Measurements from ENCODE around the gene P4HA1. TPM values are rescaled to one million over a fixed set of nuclear protein-coding genes. Genes with fewer than 3 reads are reported as not detected.
"Not testable (repeated sequence)": the region's sequence is repeated elsewhere in the genome, so short reads cannot be mapped to it uniquely, and the experiment has no call there.

The P4HA1 gene
- total RNA-seq, 2 experiments from 2014 or later = 15.3 to 15.9 TPM

DNA sequence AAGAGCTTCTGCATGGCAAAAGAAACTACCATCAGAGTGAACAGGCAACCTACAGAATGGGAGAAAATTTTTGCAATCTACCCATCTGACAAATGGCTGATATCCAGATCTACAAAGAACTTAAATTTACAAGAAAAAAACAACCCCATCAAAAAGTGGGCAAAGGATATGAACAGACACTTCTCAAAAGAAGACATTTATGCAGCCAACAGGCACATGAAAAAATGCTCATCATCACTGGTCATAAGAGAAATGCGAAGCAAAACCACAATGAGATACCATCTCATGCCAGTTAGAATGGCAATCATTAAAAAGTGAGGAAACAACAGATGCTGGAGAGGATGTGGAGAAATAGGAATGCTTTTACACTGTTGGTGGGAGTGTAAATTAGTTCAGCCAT lies 70.0 kb downstream of the P4HA1 start:
- H3K27ac Mint-ChIP-seq; CTCF ChIA-PET; DNase-seq; H3K4me1 Mint-ChIP-seq (ENCODE audit: low read depth); H3K9me3 Mint-ChIP-seq; intact Hi-C loops (cut with micrococcal nuclease); H3K27me3 Mint-ChIP-seq (ENCODE audit: low read depth); H3K4me3 Mint-ChIP-seq: not testable (repeated sequence)
- peaks cover 43% of the 10 kb centered on the region for H3K36me3 Mint-ChIP-seq (ENCODE audit: low read depth)

DNA sequence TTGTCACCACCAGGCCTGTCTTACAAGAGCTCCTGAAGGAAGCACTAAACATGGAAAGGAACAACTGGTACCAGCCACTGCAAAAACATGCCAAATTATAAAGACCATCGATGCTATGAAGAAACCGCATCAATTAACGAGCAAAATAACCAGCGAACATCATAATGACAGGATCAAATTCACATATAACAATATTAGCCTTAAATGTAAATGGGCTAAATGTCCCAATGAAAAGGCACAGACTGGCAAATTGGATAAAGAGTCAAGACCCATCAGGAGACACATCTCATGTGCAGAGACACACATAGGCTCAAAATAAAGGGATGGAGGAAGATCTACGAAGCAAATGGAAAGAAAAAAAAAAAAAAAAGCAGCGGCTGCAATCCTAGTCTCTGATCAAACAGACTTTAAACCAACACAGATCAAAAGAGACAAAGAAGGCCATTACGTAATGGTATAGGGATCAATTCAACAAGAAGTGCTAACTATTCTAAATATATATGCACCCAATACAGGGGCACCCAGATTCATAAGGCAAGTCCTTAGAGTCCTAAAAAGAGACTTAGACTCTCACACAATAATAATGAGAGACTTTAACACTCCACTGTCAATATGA lies 73.1 kb downstream of the P4HA1 start:
- H3K27me3 Mint-ChIP-seq (ENCODE audit: low read depth); CTCF ChIA-PET; H3K4me3 Mint-ChIP-seq; H3K9me3 Mint-ChIP-seq; intact Hi-C loops (cut with micrococcal nuclease); DNase-seq; H3K27ac Mint-ChIP-seq: not testable (repeated sequence)
- Mint-ChIP-seq H3K36me3 (ENCODE audit: low read depth) (peaks cover 49% of the 10 kb centered on the region), H3K4me1 (ENCODE audit: low read depth) (peaks cover 13% of the 10 kb centered on the region)

DNA sequence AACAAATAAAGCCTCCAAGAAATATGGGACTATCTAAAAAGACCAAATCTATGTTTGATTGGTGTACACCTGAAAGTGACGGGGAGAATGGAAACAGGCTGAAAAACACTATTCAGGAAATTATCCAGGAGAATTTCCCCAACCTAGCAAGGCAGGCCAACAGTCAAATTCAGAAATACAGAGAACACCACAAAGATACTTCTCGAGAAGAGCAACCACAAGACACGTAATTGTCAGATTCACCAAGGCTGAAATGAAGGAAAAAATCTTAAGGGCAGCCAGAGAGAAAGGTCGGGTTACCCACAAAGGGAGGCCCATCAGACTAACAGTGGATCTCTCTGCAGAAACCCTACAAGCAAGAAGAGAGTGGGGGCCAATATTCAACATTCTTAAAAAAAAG lies 73.7 kb downstream of the P4HA1 start:
- CTCF ChIA-PET; DNase-seq; H3K27me3 Mint-ChIP-seq (ENCODE audit: low read depth); intact Hi-C loops (cut with micrococcal nuclease); H3K27ac Mint-ChIP-seq; H3K9me3 Mint-ChIP-seq; H3K4me3 Mint-ChIP-seq: not testable (repeated sequence)
- peaks cover 50% of the 10 kb centered on the region for H3K36me3 Mint-ChIP-seq (ENCODE audit: low read depth)
- peaks cover 13% of the 10 kb centered on the region for H3K4me1 Mint-ChIP-seq (ENCODE audit: low read depth)

DNA sequence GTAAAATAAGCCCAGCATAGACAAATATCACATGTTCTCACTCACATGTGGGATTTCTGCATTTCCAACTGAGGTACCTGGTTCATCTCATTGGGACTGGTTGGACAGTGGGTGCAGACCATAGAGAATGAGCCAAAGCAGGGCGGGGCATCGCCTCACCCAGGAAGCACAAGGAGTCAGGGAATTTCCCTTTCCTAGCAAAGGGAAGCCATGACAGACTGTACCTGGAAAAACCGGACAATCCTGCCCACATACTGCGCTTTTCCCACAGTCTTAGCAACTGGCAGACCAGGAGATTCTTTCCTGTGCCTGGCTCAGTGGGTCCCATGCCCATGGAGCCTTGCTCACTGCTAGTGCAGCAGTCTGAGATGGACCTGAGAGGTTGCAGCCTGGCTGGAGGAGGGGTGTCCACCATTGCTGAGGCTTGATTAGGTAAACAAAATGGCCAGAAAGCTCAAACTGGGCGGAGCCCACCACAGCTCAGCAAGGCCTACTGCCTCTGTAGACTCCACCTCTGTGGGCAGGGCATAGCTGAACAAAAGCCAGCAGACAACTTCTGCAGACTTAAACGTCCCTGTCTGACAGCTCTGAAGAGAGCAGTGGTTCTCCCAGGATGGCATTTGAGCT lies 75.0 kb downstream of the P4HA1 start:
- H3K9me3 Mint-ChIP-seq; DNase-seq; intact Hi-C loops (cut with micrococcal nuclease); H3K27ac Mint-ChIP-seq; CTCF ChIA-PET; H3K4me3 Mint-ChIP-seq; H3K27me3 Mint-ChIP-seq (ENCODE audit: low read depth): not testable (repeated sequence)
- Mint-ChIP-seq H3K36me3 (ENCODE audit: low read depth) (peaks cover 43% of the 10 kb centered on the region), H3K4me1 (ENCODE audit: low read depth) (peaks cover 13% of the 10 kb centered on the region)

DNA sequence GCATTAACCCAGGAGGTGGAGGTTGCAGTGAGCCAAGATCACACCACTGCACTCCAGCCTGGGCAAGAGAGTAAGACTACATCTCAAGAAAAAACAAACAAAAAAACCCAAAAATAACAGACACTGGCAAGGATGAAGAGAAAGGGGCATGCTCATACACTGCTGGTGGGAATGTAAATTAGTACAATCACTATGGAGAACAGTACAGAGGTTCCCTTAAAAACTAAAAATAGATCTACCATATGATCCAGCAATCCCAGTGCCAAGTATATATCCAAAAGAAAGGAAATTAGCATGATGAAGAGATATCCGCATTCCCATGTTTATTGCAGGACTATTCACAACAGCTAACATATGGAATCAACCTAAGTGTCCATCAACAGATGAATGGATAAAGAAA lies 75.6 kb downstream of the P4HA1 start:
- Mint-ChIP-seq H3K9me3 (no peaks in the 10 kb centered on the region), H3K4me3 (no peak overlapping the region), H3K36me3 (ENCODE audit: low read depth) (peaks cover 43% of the 10 kb centered on the region), H3K27ac (no peak overlapping the region), H3K27me3 (ENCODE audit: low read depth) (no peaks in the 10 kb centered on the region), H3K4me1 (ENCODE audit: low read depth) (peaks cover 13% of the 10 kb centered on the region)
- intact Hi-C loops (cut with micrococcal nuclease) = no loop called here
- CTCF ChIA-PET = no interaction called here
- no peak for DNase-seq

DNA sequence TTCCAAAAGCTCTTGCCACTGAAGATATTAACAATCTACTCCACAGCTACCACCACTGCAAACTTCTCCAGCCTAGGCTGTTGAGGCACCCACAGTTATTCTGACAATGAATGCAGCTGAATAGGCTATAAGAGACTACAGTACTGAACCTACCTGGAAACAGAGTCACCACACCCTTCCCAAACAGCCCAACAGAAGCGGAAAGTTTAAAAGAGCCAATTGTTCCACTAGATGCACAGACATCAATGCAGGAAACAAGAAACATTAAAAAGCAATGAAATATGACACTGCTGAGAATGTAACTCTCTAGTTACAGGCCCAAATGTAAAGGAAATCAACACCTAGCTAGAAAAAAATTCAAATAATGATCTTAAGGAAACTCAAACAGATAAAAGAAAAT lies 77.6 kb downstream of the P4HA1 start:
- Mint-ChIP-seq H3K9me3 (no peaks in the 10 kb centered on the region), H3K27ac (no peak overlapping the region), H3K27me3 (ENCODE audit: low read depth) (no peaks in the 10 kb centered on the region), H3K36me3 (ENCODE audit: low read depth) (peaks cover 34% of the 10 kb centered on the region), H3K4me1 (ENCODE audit: low read depth) (peaks cover 11% of the 10 kb centered on the region), H3K4me3 (no peak overlapping the region)
- CTCF ChIA-PET = interaction anchor here (0.9 kb wide), 1 partner anchor 45 kb away, joined by 5 read pairs; no protein-coding TSS in a partner anchor
- intact Hi-C loops (cut with micrococcal nuclease) = no loop called here
- no peak for DNase-seq

DNA sequence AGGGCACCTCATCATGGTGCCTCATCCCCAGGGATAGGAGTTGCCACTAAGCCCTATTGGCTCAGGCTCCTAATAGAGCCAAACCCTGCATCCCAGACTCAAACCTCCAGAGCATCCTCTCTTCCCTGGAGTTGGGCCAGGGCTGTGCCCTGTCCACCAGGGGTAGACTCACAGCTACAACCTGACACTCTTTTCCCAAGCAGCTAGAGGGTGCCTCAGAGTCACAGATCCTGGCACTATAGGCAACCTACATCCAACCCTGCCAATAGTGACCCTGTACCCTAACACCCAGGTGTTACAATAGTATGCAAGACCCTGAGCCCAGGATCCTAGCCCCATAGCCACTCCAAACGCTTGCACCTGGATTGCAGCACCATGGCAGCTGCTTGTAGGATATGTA lies 78.0 kb downstream of the P4HA1 start:
- CTCF ChIA-PET = interaction anchor here (0.9 to 1.2 kb wide), 2 partner anchors 21 to 45 kb away, joined by 3 to 5 read pairs; no protein-coding TSS in a partner anchor
- no peak overlapping the region for H3K27ac Mint-ChIP-seq
- no peak overlapping the region for H3K4me3 Mint-ChIP-seq
- peaks cover 34% of the 10 kb centered on the region for H3K36me3 Mint-ChIP-seq (ENCODE audit: low read depth)
- intact Hi-C loops (cut with micrococcal nuclease) = no loop called here
- no peaks in the 10 kb centered on the region for H3K9me3 Mint-ChIP-seq
- DNase-seq = no peak
- H3K27me3 Mint-ChIP-seq (ENCODE audit: low read depth) = no peaks in the 10 kb centered on the region
- H3K4me1 Mint-ChIP-seq (ENCODE audit: low read depth) = peaks cover 9% of the 10 kb centered on the region

DNA sequence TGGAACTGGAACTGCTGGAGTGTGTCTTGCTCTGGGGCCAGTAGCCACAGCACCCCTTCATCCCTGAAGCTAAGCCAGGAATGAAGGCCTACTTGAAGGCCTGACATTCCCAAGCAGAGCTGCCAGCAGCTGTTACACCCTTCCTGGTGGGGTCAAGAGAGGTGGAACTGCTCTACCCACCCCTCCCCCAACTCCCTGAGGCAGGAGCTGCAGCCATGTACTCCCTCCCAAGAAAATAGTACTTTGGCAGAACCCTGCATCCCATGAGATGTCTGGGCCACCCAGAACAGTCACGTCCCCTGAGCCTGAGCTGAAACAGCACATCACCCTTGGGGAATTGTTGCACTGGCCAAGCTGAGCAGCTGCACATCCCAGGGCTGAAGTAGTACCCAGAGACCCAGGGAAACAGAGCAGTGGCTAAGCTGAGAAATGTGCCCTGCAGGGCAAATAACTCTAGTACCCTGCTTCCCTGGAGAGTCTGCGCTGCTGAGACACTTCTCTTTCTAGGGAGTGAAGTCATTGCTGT lies 78.6 kb downstream of the P4HA1 start:
- peaks cover 9% of the 10 kb centered on the region for H3K4me1 Mint-ChIP-seq (ENCODE audit: low read depth)
- no peaks in the 10 kb centered on the region for H3K9me3 Mint-ChIP-seq
- H3K36me3 Mint-ChIP-seq (ENCODE audit: low read depth) = peaks cover 35% of the 10 kb centered on the region
- H3K27me3 Mint-ChIP-seq (ENCODE audit: low read depth) = no peaks in the 10 kb centered on the region
- intact Hi-C loops (cut with micrococcal nuclease) = no loop called here
- CTCF ChIA-PET = interaction anchor here (1.2 kb wide), 1 partner anchor 20 kb away, joined by 3 read pairs; no protein-coding TSS in a partner anchor
- H3K4me3 Mint-ChIP-seq = no peak overlapping the region
- no peak for DNase-seq
- H3K27ac Mint-ChIP-seq = no peak overlapping the region

DNA sequence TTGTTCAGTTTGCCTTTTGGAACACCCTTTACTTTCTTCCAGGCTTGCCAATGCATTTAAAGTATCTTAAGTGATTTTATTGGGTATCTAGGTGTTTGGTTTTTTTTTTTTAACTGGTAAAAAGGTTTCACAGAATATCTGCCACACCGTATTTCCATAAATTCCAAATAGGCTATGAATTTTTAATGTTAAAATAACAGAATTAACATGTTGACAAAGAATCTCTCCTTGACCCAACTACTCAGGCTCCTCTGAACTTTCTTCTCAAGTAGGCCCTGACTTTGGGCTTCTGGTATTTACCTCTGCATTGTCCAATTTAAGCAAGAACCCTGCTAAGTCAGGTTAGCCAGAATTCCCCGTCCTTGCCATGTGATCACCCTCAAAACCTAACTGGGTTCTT lies 80.9 kb downstream of the P4HA1 start:
- Mint-ChIP-seq H3K4me3 (no peak overlapping the region), H3K27me3 (ENCODE audit: low read depth) (no peaks in the 10 kb centered on the region), H3K4me1 (ENCODE audit: low read depth) (peaks cover 9% of the 10 kb centered on the region), H3K9me3 (no peaks in the 10 kb centered on the region), H3K27ac (no peak overlapping the region), H3K36me3 (ENCODE audit: low read depth) (peaks cover 33% of the 10 kb centered on the region)
- intact Hi-C loops (cut with micrococcal nuclease) = no loop called here
- CTCF ChIA-PET = no interaction called here
- no peak for DNase-seq

DNA sequence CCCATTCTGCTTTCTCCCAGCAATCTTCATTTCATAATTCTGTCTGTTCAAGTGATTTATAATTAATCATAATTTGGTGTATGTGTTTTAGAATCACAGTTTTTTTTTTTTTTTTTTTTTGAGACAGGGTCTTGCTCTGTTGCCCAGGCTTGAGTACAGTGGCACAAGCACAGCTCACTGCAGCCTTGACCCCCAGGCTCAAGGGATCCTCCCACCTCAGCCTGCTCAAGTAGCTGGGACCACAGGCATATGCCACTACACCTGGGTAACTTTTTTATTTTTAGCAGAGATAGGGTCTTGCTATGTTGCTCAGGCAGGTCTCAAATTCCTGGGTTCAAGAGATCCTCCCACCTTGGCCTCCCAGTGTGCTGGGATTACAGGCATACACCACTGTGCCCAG lies 92.8 kb downstream of the P4HA1 start:
- Mint-ChIP-seq H3K36me3 (ENCODE audit: low read depth) (peaks cover 21% of the 10 kb centered on the region), H3K9me3 (no peaks in the 10 kb centered on the region), H3K4me3 (no peak overlapping the region), H3K27me3 (ENCODE audit: low read depth) (no peaks in the 10 kb centered on the region), H3K4me1 (ENCODE audit: low read depth) (no peaks in the 10 kb centered on the region), H3K27ac (no peak overlapping the region)
- DNase-seq = no peak
- CTCF ChIA-PET = no interaction called here
- intact Hi-C loops (cut with micrococcal nuclease) = no loop called here

DNA sequence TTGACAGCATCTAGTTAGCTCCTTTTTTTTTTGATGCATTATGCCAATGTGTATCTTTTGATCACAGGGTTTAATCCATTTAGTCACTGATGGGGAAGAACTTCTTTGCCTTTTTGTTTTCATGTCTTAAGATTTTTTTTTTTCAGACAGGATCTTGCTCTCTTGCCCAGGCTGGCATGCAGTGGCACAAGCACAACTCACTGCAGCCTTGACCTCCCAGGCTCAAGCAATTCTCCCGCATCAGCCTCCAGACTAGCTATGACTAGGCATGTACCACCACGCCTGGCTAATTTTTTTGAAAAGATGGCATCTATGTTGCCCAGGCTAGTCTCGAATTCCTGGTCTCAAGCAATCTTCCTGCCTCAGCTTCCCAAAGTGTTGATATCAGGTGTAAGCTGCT lies 95.7 kb downstream of the P4HA1 start:
- peaks cover 3% of the 10 kb centered on the region for H3K9me3 Mint-ChIP-seq
- H3K27ac Mint-ChIP-seq = no peak overlapping the region
- no peak overlapping the region for H3K4me3 Mint-ChIP-seq
- no peak for DNase-seq
- intact Hi-C loops (cut with micrococcal nuclease) = no loop called here
- H3K4me1 Mint-ChIP-seq (ENCODE audit: low read depth) = no peaks in the 10 kb centered on the region
- no peaks in the 10 kb centered on the region for H3K27me3 Mint-ChIP-seq (ENCODE audit: low read depth)
- CTCF ChIA-PET = interaction anchor here (1.3 kb wide), 1 partner anchor 636 kb away, joined by 3 read pairs; no protein-coding TSS in a partner anchor
- peaks cover 16% of the 10 kb centered on the region for H3K36me3 Mint-ChIP-seq (ENCODE audit: low read depth)

DNA sequence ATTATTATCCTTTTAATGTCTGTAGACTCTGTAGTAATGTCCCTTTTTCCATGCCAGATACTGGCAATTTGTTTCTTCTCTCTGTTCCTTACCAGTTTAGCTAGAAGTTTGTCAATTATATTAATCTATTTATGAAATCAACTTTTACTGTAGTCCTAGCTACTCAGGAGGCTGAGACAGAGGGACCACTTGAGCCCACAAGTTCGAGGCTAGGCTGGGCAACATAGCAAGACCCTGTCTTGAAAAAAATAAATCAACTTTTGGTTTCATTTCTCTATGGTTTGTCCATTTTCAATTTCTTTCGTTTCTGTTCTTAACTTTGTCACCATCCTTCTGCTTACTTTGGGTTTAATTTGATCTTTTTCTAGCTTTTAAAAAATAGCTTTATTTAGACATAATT lies 99.6 kb downstream of the P4HA1 start:
- no peaks in the 10 kb centered on the region for H3K27me3 Mint-ChIP-seq (ENCODE audit: low read depth)
- CTCF ChIA-PET = interaction anchor here (1.1 kb wide), 1 partner anchor 21 kb away, joined by 3 read pairs; no protein-coding TSS in a partner anchor
- intact Hi-C loops (cut with micrococcal nuclease) = no loop called here
- H3K27ac Mint-ChIP-seq = no peak overlapping the region
- no peaks in the 10 kb centered on the region for H3K4me1 Mint-ChIP-seq (ENCODE audit: low read depth)
- H3K36me3 Mint-ChIP-seq (ENCODE audit: low read depth) = peaks cover 29% of the 10 kb centered on the region
- H3K4me3 Mint-ChIP-seq = no peak overlapping the region
- DNase-seq = no peak
- peaks cover 10% of the 10 kb centered on the region for H3K9me3 Mint-ChIP-seq

DNA sequence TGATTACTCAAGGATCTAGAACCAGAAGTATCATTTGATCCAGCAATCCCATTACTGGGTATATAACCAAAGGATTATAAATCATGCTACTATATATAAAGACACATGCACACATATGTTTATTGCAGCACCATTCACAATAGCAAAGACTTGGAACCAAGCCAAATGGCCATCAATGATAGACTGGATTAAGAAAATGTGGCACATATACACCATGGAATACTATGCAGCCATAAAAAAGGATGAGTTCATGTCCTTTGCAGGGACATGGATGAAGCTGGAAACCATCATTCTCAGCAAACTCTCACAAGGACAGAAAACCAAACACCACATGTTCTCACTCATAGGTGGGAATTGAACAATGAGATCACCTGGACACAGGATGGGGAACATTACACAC lies 101.2 kb downstream of the P4HA1 start:
- CTCF ChIA-PET = not testable (repeated sequence)
- peaks cover 10% of the 10 kb centered on the region for H3K9me3 Mint-ChIP-seq

More for the DNA sequence above, 101.2 kb downstream of the P4HA1 start:
- DNase-seq; H3K27me3 Mint-ChIP-seq (ENCODE audit: low read depth); intact Hi-C loops (cut with micrococcal nuclease); H3K4me3 Mint-ChIP-seq; H3K4me1 Mint-ChIP-seq (ENCODE audit: low read depth); H3K27ac Mint-ChIP-seq: not testable (repeated sequence)
- H3K36me3 Mint-ChIP-seq (ENCODE audit: low read depth) = peaks cover 32% of the 10 kb centered on the region
